ENCODE data around the gene ZNF587.

The ZNF587 gene

GRCh38 chr19:57914531-57914930 lies 64.9 kb downstream of the ZNF587 start:
- DNase-seq (ENCODE audit: low read depth), result no peak
- no peak for TF ChIP-seq CTCF (IDR thresholded peaks at IDR 0.05; ENCODE audit: insufficient read depth, low read depth, low read length, missing control alignments)
- no peak overlapping the region for H3K4me3 ChIP-seq (ENCODE audit: low read length)

Data from epithelial cell of esophagus (primary cell).